ENCODE results near the gene LLGL2. TPM values are rescaled to one million over a fixed set of nuclear protein-coding genes. Genes with fewer than 3 reads are reported as not detected.
"Not testable (repeated sequence)": the region's sequence is repeated elsewhere in the genome, so short reads cannot be mapped to it uniquely, and the experiment has no call there.

The LLGL2 gene
- total RNA-seq, 6 donors from 2014 or later: 113 to 256 (median 175) TPM

DNA sequence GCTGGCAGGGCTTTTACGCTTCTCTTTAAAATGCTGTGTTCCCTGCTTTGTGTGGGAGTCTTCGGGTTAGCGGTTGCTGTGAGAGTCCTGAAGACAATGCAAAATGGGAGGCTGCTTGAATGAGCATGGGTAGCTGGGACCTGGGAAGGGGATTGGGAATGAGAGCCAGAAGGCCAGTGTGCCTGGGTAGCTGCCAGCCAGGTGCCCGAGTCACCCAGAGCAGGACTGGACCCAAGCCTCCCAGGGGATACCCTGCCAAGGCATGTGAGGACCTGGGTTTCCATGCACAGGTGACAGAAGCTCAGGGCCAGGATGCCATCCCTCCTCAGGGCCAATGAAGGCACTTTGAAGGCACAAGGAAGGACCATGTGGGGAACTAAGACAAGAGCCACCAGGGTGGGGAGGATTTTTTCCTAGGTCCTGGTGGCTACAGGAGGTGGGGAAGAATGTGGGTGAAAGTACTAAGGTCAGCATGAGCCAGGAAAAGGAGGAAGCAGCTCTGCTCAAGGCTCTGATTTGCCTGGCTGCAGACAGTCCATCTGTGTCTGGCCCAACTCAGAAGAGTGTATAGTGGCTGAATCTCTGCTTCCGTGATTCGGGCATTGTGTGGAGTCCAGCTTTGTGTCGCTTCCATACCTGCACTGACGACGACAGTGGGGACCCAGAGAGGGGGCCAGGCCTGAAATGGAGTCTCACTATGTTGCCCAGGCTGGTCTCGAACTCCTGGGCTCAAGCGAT, 48.6 kb upstream of the LLGL2 start:
- H3K27ac ChIP-seq: peak overlapping the region; percentile 23 to 77 (median 56)
- no peaks in the 10 kb centered on the region for H3K27me3 ChIP-seq
- peak in 1 of 2 donors; percentile 18 for ATAC-seq (ENCODE audit: low FRiP score in 2 of 2)
- H3K4me1 ChIP-seq: peaks cover 29 to 49% (median 43%) of the 10 kb centered on the region in 4 donors
- no peak for TF ChIP-seq POLR2AphosphoS5 (IDR thresholded peaks at IDR 0.05)
- TF ChIP-seq, protein P1, sequence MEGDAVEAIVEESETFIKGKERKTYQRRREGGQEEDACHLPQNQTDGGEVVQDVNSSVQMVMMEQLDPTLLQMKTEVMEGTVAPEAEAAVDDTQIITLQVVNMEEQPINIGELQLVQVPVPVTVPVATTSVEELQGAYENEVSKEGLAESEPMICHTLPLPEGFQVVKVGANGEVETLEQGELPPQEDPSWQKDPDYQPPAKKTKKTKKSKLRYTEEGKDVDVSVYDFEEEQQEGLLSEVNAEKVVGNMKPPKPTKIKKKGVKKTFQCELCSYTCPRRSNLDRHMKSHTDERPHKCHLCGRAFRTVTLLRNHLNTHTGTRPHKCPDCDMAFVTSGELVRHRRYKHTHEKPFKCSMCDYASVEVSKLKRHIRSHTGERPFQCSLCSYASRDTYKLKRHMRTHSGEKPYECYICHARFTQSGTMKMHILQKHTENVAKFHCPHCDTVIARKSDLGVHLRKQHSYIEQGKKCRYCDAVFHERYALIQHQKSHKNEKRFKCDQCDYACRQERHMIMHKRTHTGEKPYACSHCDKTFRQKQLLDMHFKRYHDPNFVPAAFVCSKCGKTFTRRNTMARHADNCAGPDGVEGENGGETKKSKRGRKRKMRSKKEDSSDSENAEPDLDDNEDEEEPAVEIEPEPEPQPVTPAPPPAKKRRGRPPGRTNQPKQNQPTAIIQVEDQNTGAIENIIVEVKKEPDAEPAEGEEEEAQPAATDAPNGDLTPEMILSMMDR (IDR thresholded peaks at IDR 0.05): no peak
- TF ChIP-seq EP300 (IDR thresholded peaks at IDR 0.05): no peak
- TF ChIP-seq POLR2A (IDR thresholded peaks at IDR 0.05): no peak
- DNase-seq: no peak
- H3K36me3 ChIP-seq: peaks cover 7 to 24% (median 14%) of the 10 kb centered on the region in 4 donors
- H3K9me3 ChIP-seq: no peaks in the 10 kb centered on the region
- WGBS, 2 donors: 56 to 80% methylated on average over 6 to 11 of the region's 11 CpGs
- H3K4me3 ChIP-seq: no peak overlapping the region

DNA sequence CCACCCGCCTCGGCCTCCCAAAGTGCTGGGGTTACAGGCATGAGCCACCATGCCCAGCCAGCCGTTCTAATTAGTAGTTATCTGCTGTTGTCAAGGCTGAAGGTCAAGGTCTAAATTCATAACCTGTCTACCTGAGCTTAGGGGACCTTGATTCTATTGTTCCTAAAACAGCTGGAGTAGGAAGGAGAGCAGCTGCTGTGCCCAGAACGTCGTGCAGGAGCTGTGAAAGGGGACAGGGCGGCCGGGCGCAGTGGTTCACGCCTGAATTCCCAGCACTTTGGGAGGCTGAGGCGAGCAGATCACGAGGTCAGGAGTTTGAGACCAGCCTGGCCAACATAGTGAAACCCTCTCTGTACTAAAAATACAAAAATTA, 48.0 kb upstream of the LLGL2 start:
- not testable (repeated sequence) for H3K27me3 ChIP-seq; H3K9me3 ChIP-seq; H3K4me3 ChIP-seq; DNase-seq; ATAC-seq (ENCODE audit: low FRiP score in 2 of 2)
- Histone ChIP-seq H3K27ac (peak overlapping the region in 3 of 4 donors; percentile 19 to 77 (median 72)), H3K4me1 (peaks cover 29 to 53% (median 45%) of the 10 kb centered on the region in 4 donors), H3K36me3 (peaks cover 6 to 19% (median 10%) of the 10 kb centered on the region in 4 donors)
- WGBS, 2 donors: 92 to 96% methylated on average over 8 to 11 of the region's 11 CpGs

DNA sequence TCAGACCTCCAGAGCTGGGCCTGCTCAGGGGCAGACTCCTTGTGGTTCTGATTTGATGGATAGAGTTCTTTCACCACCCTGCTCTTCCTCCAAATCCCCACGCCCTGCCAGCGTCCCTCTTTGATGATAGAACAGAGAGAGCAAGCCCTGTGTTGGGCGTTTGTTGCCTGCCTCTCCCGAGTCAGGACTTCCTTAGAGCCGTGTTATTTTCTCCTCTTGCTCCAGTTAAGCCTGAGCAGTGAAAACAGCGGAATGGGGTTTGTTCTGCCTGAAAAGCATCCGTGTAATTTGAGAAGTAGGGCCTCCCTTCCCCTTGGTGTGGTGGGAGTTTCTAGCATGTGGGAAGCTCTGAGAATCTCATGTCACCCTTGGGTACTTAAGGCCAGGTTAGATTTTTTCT, 47.0 kb upstream of the LLGL2 start:
- Histone ChIP-seq H3K27me3 (no peaks in the 10 kb centered on the region), H3K9me3 (no peaks in the 10 kb centered on the region), H3K36me3 (peaks cover 0 to 9% (median under 1%) of the 10 kb centered on the region in 4 donors), H3K4me1 (peaks cover 29 to 62% (median 53%) of the 10 kb centered on the region in 4 donors), H3K4me3 (no peak overlapping the region), H3K27ac (peak overlapping the region in 2 of 4 donors; percentile 25 to 45)
- no peak for DNase-seq
- TF ChIP-seq, protein P1 (IDR thresholded peaks at IDR 0.05): no peak
- TF ChIP-seq EP300 (IDR thresholded peaks at IDR 0.05) (no peak), POLR2AphosphoS5 (IDR thresholded peaks at IDR 0.05) (no peak), POLR2A (IDR thresholded peaks at IDR 0.05) (no peak)
- WGBS, 2 donors: 83 to 87% methylated on average over 7 of the region's 7 CpGs
- ATAC-seq (ENCODE audit: low FRiP score in 2 of 2): no peak

DNA sequence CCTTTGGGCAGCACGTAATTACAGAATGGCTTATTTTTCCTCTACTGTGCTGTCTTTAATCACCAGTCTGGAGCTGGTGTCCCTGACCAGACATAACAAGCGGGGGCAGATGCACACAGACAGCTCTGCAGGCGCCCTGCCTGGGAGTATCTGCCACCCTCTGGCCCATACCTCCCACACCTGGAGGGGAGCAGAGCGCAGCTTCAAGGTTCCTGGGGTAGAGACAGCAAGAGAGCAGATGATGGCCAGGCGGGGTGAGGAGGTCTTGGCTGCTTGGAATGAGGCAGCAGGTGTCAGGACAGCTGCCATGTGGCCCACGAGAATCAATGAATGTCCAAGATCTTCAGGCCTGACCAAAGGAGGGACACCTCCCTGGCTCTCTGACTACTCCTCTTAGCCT, 45.2 kb upstream of the LLGL2 start:
- Histone ChIP-seq H3K27me3 (no peaks in the 10 kb centered on the region), H3K36me3 (peaks cover 0 to 3% (median 0%) of the 10 kb centered on the region in 4 donors), H3K9me3 (no peaks in the 10 kb centered on the region), H3K27ac (peak overlapping the region in 1 of 4 donors; percentile 49), H3K4me1 (peaks cover 26 to 60% (median 50%) of the 10 kb centered on the region in 4 donors), H3K4me3 (no peak overlapping the region)
- ATAC-seq (ENCODE audit: low FRiP score in 2 of 2) (no peak), DNase-seq (no peak)
- WGBS, 2 donors: 90 to 91% methylated on average over 6 of the region's 6 CpGs
- TF ChIP-seq, protein P1 (IDR thresholded peaks at IDR 0.05): no peak
- no peak for TF ChIP-seq POLR2AphosphoS5 (IDR thresholded peaks at IDR 0.05)
- no peak for TF ChIP-seq EP300 (IDR thresholded peaks at IDR 0.05)
- no peak for TF ChIP-seq POLR2A (IDR thresholded peaks at IDR 0.05)

DNA sequence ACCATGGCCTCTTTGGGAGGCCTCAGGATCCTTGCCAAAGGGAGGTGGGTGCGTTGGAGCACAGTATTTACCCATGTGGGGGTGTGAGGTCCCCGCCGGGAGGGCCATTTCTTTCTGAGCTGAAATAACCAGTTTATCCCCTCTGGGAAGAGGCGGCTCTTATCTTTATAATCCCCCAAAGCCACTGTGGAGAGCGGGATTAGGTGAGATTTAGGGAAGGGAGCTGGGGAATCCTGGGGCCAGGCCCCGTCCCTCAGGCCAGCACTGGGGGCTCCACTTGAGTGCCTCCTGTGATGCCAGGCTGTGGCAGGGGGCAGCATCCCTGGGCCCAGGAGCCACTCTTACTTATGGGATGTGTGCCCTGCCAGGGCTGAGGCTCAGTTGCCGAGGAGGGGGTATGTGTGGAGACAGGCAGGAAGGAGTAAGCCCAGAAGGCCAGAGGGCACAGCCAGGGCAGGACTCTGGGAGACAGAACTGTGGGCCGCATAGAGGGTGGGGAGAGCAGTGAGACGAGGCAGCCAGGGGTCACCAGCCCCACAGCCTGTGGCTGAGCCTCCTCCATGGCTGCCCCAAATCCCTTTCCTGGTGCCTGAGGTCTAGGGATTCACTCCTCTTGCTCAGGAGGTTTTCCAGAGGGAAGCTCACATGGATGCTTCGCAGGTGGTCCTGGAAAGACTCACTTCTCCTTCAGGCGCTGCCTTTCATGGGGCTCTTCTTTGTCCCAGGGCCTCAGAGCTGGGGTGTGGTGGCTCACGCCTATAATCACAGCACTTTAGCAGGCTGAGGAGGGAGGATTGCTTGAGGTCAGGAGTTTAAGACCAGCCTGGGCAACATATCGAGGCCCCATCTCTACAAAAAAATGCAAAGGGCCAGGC, 44.1 kb upstream of the LLGL2 start:
- Histone ChIP-seq H3K27ac (peak overlapping the region in 2 of 4 donors; percentile 35 to 49), H3K4me1 (peaks cover 21 to 60% (median 41%) of the 10 kb centered on the region in 4 donors), H3K4me3 (no peak overlapping the region), H3K27me3 (no peaks in the 10 kb centered on the region), H3K9me3 (no peaks in the 10 kb centered on the region), H3K36me3 (peaks cover 0 to 7% (median 0%) of the 10 kb centered on the region in 4 donors)
- DNase-seq: peak in 1 of 2 donors; percentile 41
- 85 to 90% methylated on average over 8 to 13 of the region's 13 CpGs for WGBS, 2 donors
- ATAC-seq (ENCODE audit: low FRiP score in 2 of 2): no peak
- no peak for TF ChIP-seq EP300 (IDR thresholded peaks at IDR 0.05)

Data from upper lobe of left lung (tissue), 6 donors.